Memory B cell (primary cell): Measurements from ENCODE around the gene IGFBPL1.
"Not testable (repeated sequence)": the region's sequence is repeated elsewhere in the genome, so short reads cannot be mapped to it uniquely, and the experiment has no call there.

Experiments used
- ATAC-seq: fragments of 150-1000 bp; cut with Tn5 transposase; 2 replicates; pipeline ENCODE4 v1.10.0; 2021; ENCODE audit warnings: low read depth, mild to moderate bottlenecking, moderate library complexity
- DNase-seq, 2 donors: peaks; one replicate each; pipeline ENCODE4 v3.0.0; 2022; ENCODE audit warnings: low spot score in 2 of 2
- H3K27ac Mint-ChIP-seq: one replicate; pipeline ENCODE4 v1.8.0; 2022; ENCODE audit warnings: mild to moderate bottlenecking, moderate library complexity, mixed read lengths
- H3K27me3 Mint-ChIP-seq: one replicate; pipeline ENCODE4 v1.8.0; 2022; ENCODE audit warnings: mixed read lengths
- H3K36me3 Mint-ChIP-seq: one replicate; pipeline ENCODE4 v1.8.0; 2022; ENCODE audit warnings: mild to moderate bottlenecking, mixed read lengths
- H3K4me1 Mint-ChIP-seq: one replicate; pipeline ENCODE4 v1.8.0; 2022; ENCODE audit warnings: mixed read lengths
- H3K4me3 Mint-ChIP-seq: one replicate; pipeline ENCODE4 v1.8.0; 2022; ENCODE audit warnings: mild to moderate bottlenecking, moderate library complexity, mixed read lengths
- H3K9me3 Mint-ChIP-seq: one replicate; pipeline ENCODE4 v1.8.0; 2022; ENCODE audit warnings: mixed read lengths

Gene IGFBPL1

DNA sequence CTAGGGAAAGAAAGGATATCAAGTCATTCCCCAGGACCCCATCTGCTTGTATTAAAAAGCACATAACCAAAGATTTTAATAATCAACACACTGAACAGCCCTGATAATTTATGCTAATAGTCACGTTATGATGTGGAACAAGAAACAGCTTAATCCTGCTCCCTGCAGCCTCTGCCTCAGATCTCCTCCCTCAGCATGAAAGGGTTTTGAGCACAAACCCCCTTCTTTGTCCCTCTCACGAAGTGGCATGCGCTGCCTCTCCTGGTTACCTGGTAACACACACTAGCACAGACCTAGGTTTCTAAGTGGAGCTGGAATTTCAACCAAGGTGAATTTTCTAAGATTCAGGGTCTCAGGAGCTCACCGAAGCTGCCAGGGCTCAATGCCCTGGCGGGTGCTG lies 5.1 kb downstream of the IGFBPL1 start:
- Mint-ChIP-seq H3K4me3 (no peak overlapping the region), H3K27ac (no peak overlapping the region), H3K9me3 (no peaks in the 10 kb centered on the region)

GRCh38 chr9:38418366-38418765 lies 5.9 kb downstream of the IGFBPL1 start:
- Mint-ChIP-seq H3K4me1 (peaks cover 2% of the 10 kb centered on the region), H3K9me3 (no peaks in the 10 kb centered on the region)
- no peak for ATAC-seq

More for the DNA sequence above, 5.1 kb downstream of the IGFBPL1 start:
- no peak for DNase-seq
- Mint-ChIP-seq H3K36me3 (no peaks in the 10 kb centered on the region), H3K27me3 (peaks cover 20% of the 10 kb centered on the region), H3K4me1 (peaks cover 3% of the 10 kb centered on the region)
- no peak for ATAC-seq

DNA sequence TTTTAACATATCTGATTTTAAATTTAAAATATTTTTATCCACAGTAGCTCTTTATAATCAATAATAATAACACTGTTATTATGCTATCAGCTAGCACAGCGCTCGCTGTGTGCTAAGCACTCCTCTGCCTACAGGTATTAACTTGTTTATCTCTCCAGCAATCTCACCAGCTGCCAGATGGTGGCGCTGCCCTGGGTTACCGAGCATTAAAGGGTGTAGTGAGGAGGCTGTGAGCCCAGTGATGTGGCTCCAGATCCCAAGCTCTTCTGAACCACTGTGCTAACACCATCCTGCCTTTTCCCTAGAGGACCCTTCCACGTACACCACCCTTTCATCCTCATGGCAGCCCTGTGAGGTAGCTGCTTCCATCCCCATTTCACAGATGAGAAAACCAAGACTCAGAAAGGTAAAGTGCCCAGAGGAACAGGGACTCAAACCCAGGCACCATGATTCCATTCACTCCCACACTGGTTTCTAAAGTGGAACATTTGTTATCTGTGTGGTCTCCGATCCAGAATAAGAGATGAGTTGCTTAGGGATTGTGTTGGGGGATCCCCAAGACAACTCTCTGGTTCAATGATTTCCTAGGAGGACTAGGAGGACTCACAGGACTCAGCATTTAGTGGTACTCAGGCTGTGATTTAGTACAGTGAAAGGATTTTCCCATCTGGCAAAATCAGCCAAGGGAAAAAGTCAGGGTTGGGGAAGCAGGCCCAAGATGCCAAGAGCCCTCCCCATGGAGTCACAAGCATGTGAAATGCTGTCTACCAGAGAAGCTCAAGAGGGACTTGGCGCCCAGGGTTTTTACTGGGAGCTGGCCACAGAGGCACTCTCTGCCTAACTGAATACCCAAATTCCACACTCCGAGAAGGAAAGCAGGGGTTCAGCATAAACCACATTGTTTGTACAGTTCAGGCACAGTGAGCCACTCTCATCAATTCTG lies 7.0 kb downstream of the IGFBPL1 start:
- no peak for ATAC-seq
- no peaks in the 10 kb centered on the region for H3K9me3 Mint-ChIP-seq
- no peak overlapping the region for H3K27ac Mint-ChIP-seq
- H3K36me3 Mint-ChIP-seq = no peaks in the 10 kb centered on the region
- H3K4me3 Mint-ChIP-seq = no peak overlapping the region
- H3K4me1 Mint-ChIP-seq = peaks cover 2% of the 10 kb centered on the region
- H3K27me3 Mint-ChIP-seq = peaks cover 17% of the 10 kb centered on the region
- DNase-seq = no peak

More at GRCh38 chr9:38418366-38418765, 5.9 kb downstream of the IGFBPL1 start:
- no peak for DNase-seq
- Mint-ChIP-seq H3K4me3 (no peak overlapping the region), H3K27me3 (peaks cover 18% of the 10 kb centered on the region), H3K27ac (no peak overlapping the region), H3K36me3 (no peaks in the 10 kb centered on the region)

GRCh38 chr9:38416461-38416860 lies 7.8 kb downstream of the IGFBPL1 start:
- H3K4me1 Mint-ChIP-seq = peaks cover 2% of the 10 kb centered on the region
- no peak overlapping the region for H3K4me3 Mint-ChIP-seq
- H3K27me3 Mint-ChIP-seq = peaks cover 17% of the 10 kb centered on the region
- H3K9me3 Mint-ChIP-seq = no peaks in the 10 kb centered on the region
- no peaks in the 10 kb centered on the region for H3K36me3 Mint-ChIP-seq
- no peak overlapping the region for H3K27ac Mint-ChIP-seq
- ATAC-seq (no peak), DNase-seq (no peak)

DNA sequence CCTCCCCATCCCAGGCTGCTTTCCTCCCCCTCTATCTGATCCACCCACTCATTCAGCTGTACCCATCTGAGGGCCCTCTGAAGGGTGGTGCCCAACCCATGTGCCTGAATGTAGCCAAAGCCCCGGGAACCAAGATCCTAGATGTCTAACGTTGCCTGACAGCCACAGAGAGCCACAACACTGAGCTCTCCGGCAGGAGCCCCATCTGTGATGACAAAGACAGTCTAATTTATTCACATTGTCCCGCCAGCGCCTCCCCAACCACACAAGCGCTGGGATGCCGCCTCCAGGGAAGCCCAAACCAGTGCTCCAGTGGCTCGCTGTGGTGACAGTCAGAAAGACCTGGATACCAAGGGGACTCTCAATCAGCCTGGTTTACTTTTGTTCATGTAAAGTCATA lies 8.4 kb downstream of the IGFBPL1 start:
- H3K27ac Mint-ChIP-seq = no peak overlapping the region
- no peaks in the 10 kb centered on the region for H3K9me3 Mint-ChIP-seq
- H3K36me3 Mint-ChIP-seq = no peaks in the 10 kb centered on the region
- no peak overlapping the region for H3K4me3 Mint-ChIP-seq
- peaks cover 17% of the 10 kb centered on the region for H3K27me3 Mint-ChIP-seq
- no peak for DNase-seq
- H3K4me1 Mint-ChIP-seq = peaks cover 2% of the 10 kb centered on the region
- ATAC-seq = no peak

DNA sequence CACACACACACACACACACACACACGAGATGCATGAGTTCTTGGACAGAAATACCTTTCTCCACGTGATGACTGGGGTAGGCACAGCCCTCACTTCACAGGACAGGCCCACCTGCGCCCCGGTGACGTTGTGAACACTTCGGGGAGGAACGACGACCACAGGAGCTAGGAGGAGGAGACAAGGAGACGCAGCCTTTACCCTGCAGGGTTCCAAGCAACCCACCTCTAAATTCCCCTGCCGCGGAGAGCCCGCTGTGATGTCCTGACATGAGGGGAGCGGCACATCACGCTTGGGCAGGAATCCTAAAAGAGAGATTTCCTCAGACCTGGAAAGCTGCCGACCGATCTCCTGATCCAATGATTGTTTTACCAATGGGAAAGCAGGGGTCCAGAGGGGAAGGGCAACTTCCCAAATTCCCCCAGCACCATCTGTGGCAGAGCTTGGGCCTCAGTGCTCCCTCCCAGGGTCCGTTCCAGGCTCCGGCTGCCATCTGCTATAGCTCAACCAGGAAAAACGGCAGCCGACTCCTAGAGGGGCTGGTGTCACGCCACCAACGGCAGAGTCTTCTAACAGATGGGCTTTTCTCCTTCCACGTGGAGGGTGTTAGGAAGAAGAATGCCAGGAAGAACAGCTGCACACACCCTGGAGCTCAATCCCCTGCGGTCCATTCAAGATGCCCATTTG lies 10.1 kb downstream of the IGFBPL1 start:
- no peak overlapping the region for H3K27ac Mint-ChIP-seq
- H3K4me3 Mint-ChIP-seq = no peak overlapping the region
- ATAC-seq = no peak
- no peak for DNase-seq
- no peaks in the 10 kb centered on the region for H3K9me3 Mint-ChIP-seq
- peaks cover 13% of the 10 kb centered on the region for H3K27me3 Mint-ChIP-seq
- peaks cover 2% of the 10 kb centered on the region for H3K4me1 Mint-ChIP-seq
- no peaks in the 10 kb centered on the region for H3K36me3 Mint-ChIP-seq

- Mint-ChIP-seq H3K9me3 (no peaks in the 10 kb centered on the region), H3K4me1 (peaks cover 2% of the 10 kb centered on the region), H3K4me3 (no peak overlapping the region), H3K27ac (no peak overlapping the region), H3K27me3 (peaks cover 10% of the 10 kb centered on the region), H3K36me3 (no peaks in the 10 kb centered on the region)
- ATAC-seq = no peak
- DNase-seq = no peak
Measured at GRCh38 chr9:38413283-38413682, 11.0 kb downstream of the IGFBPL1 start.

- H3K4me1 Mint-ChIP-seq = peaks cover 2% of the 10 kb centered on the region
- H3K9me3 Mint-ChIP-seq = no peaks in the 10 kb centered on the region
- ATAC-seq (no peak), DNase-seq (no peak)
- H3K4me3 Mint-ChIP-seq = no peak overlapping the region
- no peaks in the 10 kb centered on the region for H3K36me3 Mint-ChIP-seq
- H3K27me3 Mint-ChIP-seq = peaks cover 10% of the 10 kb centered on the region
- H3K27ac Mint-ChIP-seq = no peak overlapping the region
Measured at GRCh38 chr9:38412751-38413150, 11.5 kb downstream of the IGFBPL1 start.

GRCh38 chr9:38408719-38409118 lies 15.5 kb downstream of the IGFBPL1 start:
- Mint-ChIP-seq H3K9me3 (no peaks in the 10 kb centered on the region), H3K36me3 (no peaks in the 10 kb centered on the region), H3K27me3 (peaks cover 10% of the 10 kb centered on the region), H3K4me1 (peaks cover 2% of the 10 kb centered on the region), H3K27ac (no peak overlapping the region), H3K4me3 (no peak overlapping the region)
- DNase-seq (no peak), ATAC-seq (no peak)

GRCh38 chr9:38406476-38407186 lies 17.6 kb downstream of the IGFBPL1 start:
- no peaks in the 10 kb centered on the region for H3K9me3 Mint-ChIP-seq
- no peak overlapping the region for H3K4me3 Mint-ChIP-seq
- peaks cover 17% of the 10 kb centered on the region for H3K27me3 Mint-ChIP-seq
- H3K27ac Mint-ChIP-seq = no peak overlapping the region
- ATAC-seq = no peak
- no peaks in the 10 kb centered on the region for H3K4me1 Mint-ChIP-seq
- no peak for DNase-seq
- H3K36me3 Mint-ChIP-seq = no peaks in the 10 kb centered on the region

- peaks cover under 1% of the 10 kb centered on the region for H3K4me1 Mint-ChIP-seq
Measured at GRCh38 chr9:38405785-38406184, 18.5 kb downstream of the IGFBPL1 start.

GRCh38 chr9:38404314-38404713 lies 19.9 kb downstream of the IGFBPL1 start:
- no peak overlapping the region for H3K27ac Mint-ChIP-seq
- no peaks in the 10 kb centered on the region for H3K36me3 Mint-ChIP-seq
- H3K27me3 Mint-ChIP-seq = peaks cover 17% of the 10 kb centered on the region
- DNase-seq (no peak), ATAC-seq (no peak)
- no peak overlapping the region for H3K4me3 Mint-ChIP-seq
- H3K9me3 Mint-ChIP-seq = no peaks in the 10 kb centered on the region
- H3K4me1 Mint-ChIP-seq = peaks cover 2% of the 10 kb centered on the region

More at GRCh38 chr9:38405785-38406184, 18.5 kb downstream of the IGFBPL1 start:
- no peak for DNase-seq
- Mint-ChIP-seq H3K36me3 (no peaks in the 10 kb centered on the region), H3K27ac (no peak overlapping the region), H3K9me3 (no peaks in the 10 kb centered on the region), H3K27me3 (peaks cover 19% of the 10 kb centered on the region), H3K4me3 (no peak overlapping the region)
- no peak for ATAC-seq

DNA sequence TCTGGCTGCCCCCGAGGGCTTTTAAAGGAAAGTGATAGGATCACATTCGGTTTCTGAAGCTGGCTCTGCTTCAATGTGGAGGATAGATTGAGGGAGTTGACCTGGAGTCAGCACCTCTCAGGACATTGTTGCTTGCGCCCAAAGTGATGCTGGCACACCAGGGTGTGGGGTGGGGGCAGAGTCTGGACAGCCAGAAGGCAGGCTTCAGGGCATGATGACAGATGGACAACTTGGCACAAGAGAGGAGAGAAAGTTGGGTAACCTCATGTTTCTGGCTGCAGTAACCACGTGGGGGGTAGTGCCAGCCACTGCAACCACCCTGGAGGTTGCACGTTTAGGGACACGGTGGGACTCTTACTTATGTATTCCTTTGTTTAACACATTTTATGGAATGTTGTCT lies 22.3 kb downstream of the IGFBPL1 start:
- Mint-ChIP-seq H3K36me3 (peaks cover 12% of the 10 kb centered on the region), H3K4me1 (peaks cover 2% of the 10 kb centered on the region), H3K4me3 (no peak overlapping the region), H3K9me3 (no peaks in the 10 kb centered on the region), H3K27ac (no peak overlapping the region), H3K27me3 (peaks cover 17% of the 10 kb centered on the region)
- ATAC-seq (no peak), DNase-seq (no peak)

DNA sequence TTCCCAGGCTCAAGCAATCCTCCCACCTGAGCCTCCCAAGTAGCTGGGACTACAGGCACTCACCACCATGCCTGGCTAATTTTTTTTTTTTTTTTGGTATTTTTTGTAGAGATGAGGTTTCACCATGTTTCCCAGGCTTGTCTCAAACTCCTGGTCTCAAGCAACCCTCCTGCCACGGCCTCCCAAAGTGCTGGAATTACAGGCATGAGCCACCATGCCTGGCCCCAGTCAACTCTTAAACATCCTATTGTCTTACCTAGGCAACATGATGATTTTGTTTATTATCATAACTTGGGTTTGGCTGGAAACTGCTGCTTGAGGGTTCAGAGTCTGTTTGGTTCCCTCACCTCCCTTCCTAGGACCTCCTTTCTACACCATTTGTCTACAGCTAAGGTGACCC lies 25.1 kb downstream of the IGFBPL1 start:
- Mint-ChIP-seq H3K36me3 (peaks cover 25% of the 10 kb centered on the region), H3K27me3 (peaks cover 12% of the 10 kb centered on the region)
- not testable (repeated sequence) for H3K4me3 Mint-ChIP-seq, H3K9me3 Mint-ChIP-seq, H3K27ac Mint-ChIP-seq, ATAC-seq, DNase-seq, H3K4me1 Mint-ChIP-seq
